NCI-H187 treated with DMSO at 0.1 percent for 48 hours (cell line): ENCODE measurements around the gene PLOD1.

ENCODE experiments used
- DNase-seq: peaks from one replicate; lab custom pipeline; 2025; lab: John Stamatoyannopoulos, UW

The PLOD1 gene

DNA sequence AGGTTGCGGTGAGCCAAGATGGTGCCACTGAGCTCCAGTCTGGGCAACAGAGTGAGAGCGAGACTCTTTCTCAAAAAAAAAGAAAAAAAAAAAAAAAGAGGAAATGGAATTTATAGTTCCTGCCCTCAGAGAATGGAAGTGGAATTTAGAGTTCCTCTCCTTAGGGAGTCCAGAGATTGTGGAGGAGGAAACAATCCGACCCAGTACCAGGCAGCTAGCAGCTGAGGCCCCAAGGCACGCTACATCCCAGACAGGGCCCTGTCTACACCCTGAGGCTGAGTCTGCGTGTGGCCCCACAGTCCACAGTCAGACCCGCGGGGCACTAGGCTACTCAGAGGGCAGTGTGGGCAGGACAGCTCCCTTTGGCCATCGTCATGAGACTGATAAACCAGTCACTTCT, 43.8 kb downstream of the PLOD1 start:
- no peak for DNase-seq

DNA sequence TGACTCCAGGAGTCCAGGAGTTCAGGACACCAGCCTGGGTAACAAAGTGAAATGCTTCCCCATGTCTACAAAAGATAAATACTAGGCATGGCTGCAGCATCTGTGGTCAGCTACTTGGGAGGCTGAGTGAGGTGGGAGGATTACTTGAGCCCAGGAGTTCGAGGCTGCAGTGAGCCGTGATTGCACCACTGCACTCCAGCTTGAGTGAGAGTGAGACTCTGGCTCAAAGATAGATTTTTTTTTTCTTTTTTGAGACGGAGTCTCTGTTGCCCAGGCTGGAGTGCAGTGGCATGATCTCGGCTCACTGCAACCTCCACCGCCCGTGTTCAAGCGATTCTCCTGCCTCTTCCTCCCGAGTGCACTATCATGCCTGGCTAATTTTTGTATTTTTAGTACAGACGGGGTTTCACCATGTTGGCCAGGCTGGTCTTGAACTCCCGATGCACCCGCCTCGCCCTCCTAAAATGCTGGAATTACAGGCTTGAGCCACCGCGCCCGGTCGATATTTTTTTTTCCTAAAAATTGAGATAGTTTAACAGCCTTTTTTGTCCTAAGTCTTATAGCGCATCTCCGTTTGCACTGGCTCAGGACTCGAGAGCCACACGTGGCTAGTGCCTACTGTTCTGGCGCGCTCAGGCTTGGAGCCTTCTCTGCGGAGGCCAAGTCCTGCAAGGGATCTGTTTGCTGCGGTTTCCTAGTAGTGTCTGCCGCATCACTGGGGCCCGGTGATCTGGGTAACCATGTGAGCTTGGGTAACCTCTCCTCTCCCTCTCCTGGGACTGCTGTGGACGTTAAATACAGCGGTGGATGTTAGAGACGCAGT, 44.7 kb downstream of the PLOD1 start:
- no peak for DNase-seq

DNA sequence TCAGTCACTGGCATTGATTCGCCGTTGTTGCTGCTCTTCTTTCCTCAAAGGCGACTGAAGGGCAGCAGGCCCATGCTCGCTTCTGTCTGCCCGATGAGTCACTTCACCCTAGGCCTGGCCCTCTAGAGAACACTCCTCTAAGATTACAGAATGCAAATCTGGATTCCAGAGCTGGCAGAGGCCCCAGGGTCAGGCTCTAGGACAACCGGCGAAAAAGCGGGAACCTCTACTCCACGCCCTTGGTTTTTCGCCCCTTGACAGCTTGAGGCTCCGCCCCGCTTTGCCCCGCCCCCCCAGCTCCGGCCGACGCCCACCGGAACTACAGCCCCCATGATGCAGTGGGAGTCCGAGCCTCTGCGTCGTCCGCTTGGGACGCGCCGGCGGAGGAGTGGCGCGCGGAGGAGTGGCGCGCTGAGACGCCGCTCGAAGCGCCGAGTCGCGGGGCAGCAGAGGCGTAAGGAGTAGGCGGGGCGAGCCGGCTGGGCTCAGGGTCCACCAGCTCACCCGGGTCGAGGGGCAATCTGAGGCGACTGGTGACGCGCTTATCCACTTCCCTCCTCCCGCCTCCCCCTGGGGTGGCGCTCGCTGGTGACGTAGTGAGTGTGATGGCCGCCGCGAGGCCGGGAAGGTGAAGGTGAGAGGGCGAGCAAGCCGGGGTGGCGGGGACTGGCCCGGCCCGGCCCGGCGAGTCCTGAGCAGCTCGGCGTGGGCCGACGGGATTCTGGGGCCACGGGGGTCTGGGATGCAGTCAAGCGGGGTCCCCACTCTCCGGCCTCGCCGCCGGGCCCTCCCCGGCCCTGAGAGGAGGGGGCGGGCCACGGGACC, 45.5 kb downstream of the PLOD1 start, which contains the start of gene MFN2:
Gene MFN2 (plus strand): TSS at position 594 of the 825 bp plus-strand sequence. CDS start 8,725 bp downstream, outside the sequence.
- peak; percentile 95 for DNase-seq

DNA sequence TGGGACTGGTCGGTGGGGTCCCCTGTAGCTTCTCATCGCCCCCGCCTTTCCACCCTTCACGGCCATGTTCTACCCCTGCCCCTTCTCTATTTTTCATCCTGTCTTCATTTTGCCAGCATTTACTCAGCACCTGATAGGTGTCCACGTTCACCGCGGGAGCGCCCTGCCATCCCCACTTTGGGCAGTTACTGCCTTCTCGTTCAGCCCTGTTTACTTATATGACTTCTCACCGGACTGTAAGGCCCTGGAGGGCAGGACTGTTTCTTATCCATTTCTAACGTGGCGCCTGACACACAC, 46.1 kb downstream of the PLOD1 start:
- no peak for DNase-seq

DNA sequence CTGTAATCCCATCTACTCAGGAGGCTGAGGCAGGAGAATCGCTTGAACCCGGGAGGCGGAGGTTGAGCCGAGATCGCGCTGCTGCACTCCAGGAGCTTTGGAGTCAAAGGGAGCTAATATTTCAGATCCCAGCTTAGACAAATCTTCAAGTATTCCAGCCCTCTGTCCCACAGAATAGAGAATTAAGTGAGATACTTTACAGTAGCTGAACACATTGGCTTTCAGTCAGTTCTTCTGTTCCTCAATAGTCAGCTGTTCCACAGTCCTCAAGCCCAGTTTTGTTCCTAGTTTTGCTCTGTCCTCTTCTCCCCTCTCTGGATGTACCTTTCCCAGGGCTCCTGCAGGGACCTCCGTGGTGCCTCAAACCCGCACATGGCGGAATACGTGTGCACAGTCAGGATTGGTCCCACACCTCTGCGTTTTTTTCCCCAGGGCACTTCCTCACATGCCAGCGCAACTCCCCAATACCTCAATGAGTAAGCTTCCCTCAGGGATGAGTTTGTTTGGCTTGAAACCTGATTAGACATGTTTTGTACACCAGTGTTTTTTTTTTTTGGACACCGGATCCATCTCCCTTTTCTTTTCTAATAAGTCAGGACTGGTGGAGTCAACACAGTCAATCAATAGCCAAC, 47.0 kb downstream of the PLOD1 start:
- DNase-seq, result no peak

DNA sequence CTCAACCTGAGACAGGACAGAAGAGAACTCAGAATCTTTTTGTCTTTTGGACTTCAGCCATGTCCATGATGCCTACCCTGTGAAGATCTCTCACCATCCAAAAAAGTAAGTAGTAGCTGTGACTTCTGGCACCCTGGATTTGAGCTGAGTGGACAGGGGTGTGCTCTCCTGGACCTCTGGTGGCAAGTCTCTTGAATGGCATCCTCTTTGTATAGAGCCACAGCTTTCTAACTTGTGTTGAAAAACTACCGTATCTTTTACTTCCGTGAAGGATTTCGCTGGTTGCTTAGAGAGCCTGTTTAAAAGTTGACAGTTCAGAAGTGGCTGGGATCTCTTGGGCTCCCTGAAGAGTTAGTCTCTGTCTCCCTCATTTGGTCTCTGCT, 47.5 kb downstream of the PLOD1 start:
- no peak for DNase-seq

DNA sequence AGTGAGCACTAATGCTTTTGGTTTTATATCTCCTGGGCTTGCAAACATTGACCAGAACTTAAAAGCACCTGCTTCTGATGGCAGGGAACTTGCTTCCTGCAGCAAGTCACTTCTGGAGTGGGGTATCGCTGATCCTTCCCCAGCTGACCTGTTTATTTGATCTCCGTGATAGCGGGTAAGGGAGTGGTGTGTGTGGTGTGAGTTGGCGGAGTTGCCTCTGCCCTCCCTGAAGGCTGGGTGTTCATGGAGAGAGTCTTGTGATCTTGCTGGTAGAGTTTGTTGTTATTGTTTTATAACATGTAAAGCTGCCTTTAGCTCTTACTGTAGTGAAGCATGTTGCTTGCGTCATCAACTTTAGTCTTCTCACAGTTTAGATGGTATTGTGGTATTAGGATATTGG, 49.6 kb downstream of the PLOD1 start:
- DNase-seq, result no peak

DNA sequence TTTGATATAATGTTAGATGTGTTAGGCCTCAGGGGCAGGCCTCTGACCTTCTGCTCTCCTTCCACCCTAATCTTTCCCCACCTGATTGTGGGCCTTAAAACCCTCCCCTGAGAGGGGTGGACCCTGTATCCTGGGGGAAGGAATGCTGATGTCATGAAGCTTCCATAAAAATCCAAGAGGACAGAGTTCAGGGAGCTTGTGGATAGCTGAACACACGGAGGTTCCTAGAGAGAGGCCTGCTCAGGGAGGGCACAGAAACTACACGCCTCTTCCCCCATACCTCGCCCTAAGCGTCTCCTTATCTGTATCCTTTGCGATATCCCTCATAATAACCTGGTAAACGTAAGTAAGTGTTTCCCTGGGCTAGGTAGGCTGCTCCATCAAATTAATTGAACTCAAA, 50.1 kb downstream of the PLOD1 start:
- DNase-seq, result no peak

DNA sequence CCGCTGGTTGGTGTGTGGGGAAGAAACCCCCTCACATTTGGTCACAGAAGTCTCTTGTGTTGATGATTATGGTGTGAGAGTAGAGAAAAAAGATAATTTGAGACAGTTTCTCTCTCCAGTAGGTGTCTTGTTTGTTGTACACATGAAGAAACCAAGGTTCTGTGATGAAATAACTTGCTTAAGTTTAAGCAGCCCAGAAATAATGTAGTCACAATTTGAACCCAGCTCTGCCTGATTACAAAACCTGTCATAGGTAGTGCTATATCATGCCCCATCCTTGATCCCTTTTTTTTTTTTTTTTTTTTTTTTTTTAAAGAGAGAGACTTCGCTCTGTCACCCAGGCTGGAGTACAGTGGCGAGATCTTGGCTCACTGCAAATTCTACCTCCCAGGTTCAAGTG, 50.7 kb downstream of the PLOD1 start:
- no peak for DNase-seq

DNA sequence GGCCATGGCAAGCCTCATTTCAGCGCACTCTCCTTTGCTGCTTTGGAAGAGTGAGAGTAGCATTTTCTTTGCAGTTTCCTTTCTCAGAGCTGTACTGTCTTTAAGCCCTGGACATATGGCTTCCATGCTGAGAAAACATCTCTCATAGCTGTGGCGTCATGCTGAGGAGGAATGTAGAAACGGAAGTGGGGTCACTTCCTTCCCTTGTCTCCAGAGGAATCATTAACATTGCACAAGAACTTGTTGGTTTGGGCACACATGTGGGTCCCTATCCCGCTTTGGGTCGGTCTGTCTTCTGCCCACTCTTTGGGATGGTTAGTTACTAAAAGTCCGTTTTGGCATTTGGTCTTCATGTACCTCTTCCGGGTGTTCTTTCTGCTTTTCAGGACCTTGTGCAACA, 51.3 kb downstream of the PLOD1 start:
- DNase-seq, result no peak

DNA sequence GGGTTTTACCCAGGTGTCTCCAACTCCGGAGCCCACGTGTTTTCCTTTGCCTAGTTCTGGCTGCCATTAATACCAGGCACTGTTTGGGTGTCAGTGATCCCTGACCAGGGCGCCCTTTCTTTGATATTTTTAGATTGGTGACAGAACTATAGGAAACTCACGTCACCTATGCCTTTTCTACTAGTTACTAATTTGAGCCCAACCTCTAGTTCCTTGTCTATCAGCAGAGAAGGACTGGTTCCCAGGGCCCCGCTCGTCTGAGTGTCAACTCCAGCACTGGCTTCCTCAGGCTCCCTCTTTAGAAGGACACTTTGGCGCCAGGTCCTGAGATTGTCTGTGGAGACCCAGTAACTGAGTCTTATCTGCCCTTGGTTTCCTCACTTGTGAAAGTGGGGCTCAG, 55.2 kb downstream of the PLOD1 start:
- no peak for DNase-seq

DNA sequence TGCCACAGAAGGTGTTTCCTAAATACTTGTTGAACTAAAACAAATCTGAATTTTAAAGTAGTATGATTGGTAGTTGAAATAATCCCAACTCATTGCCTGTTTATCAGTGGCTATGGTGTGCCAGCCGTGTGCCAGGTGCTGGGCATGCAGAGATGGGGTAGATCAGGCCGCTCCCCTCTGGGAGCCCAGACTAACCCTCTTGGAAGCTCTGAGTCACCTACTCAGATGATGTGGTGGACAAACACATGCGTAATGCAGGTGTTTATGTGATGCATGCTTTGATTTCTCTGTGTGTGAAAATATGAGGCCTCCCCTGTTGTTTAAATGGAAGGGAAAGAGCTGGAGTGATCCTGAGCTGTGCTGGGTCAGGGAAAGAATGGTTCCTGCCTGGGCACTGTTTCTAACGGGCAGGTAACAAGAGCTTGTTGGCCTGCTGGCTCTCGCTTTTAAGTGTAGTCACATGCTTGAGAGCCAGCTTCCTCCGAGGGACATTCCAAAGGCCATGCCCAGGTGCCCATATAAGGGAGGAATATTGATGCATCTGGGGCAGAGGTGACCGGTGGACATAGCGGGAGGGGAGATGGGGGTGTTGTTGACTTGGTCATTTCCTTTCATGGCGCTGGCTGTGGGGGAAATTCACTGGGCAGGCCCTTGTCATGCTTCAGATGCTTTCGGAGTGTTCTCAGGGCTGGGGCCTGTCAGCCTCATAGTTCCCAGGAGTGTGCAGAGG, 56.0 kb downstream of the PLOD1 start:
- DNase-seq, result no peak

DNA sequence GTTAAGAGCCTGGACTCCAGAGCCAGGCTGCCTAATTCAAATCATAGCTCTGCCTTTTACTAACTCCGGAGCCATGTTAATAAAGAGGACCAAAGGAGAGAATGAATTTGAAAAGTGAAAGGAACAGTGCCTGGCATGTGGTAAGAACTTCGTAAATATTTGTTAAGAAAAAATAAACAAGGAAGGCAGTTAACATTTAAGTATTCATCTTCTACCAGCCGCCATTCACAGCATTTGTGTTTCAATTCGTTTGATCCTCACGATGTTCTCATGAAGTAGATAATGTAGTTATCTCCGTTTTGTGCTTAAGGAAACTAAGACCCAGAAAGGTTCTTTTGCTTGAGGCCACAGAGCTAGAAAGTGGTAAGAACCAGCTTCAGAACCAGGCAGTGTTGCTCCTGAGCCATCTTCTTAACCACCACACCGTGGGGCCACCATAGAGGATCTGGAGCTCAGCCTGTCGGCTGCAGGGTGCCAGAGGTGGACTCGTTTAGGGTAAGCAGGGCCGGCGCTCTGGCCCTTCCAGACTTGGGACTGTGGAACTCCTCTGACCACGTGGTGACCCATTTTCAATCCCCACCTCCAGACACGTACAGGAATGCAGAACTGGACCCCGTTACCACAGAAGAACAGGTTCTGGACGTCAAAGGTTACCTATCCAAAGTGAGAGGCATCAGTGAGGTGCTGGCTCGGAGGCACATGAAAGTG, 57.6 kb downstream of the PLOD1 start:
- no peak for DNase-seq

DNA sequence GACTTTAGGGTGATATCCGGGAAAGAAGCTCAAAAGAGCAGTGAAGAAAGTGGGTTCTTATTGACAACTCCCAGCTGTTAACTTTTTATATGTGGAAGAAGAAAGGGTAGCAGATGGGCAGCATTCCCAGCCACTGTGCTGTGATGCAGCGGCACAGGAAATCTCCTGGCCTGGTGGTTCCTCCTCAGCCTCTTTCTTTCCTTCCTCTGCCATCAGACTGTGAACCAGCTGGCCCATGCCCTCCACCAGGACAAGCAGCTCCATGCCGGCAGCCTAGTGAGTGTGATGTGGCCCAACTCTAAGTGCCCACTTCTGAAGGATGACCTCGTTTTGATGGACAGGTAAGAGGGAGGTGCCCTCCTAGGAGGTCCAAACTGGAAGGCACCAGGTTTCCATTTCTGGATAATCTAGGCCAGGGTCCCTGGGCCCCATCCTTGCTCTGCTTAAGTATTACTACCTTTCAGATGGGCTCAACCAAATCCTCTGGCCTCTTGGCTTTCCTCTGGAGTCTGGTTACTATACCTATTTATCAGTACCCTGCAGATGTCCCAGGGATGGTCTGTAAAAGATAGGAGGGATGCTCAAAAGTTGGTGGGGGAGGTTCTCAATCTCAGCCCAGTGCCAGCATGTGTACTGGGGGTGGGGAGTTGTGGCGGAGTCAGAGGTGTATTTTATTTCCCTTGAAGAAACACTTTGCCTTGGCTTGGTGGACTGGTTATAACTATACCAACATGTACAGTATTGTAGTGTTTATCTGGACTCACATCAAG, 62.7 kb downstream of the PLOD1 start:
- DNase-seq, result no peak

DNA sequence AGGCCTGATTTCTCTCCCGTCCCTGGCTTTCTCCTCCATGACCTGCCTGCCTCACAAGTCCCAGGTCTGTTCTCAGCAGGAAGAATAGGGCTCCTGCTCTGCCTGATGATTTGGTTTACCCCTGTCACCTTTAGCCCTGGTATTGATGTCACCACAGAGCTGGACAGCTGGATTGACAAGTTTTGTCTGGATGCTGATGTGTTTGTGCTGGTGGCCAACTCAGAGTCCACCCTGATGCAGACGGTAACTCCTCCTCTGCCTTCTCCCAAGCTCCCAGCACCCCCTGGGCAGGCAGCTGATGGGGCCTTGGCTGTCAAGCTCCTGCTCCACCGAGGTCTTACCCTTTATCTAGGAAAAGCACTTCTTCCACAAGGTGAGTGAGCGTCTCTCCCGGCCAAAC, 64.1 kb downstream of the PLOD1 start:
- no peak for DNase-seq

DNA sequence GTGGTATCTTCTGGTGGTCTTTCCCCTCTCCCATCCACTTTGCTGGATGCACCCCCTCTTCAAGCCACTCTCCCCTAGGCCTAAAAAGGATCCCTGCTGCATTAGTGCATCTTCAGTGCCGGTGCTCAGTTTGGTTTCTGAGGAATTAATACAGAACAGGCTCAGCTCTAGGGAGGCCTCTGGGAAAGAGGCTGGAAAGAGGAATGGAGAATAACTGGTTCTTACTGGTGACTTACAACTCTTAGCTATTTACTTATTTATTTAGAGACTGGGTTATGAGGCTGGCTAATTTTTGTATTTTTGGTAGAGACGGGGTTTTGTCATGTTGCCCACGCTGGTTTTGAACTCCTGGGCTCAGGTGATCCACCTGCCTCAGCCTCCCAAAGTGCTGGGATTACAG, 64.7 kb downstream of the PLOD1 start:
- no peak for DNase-seq

DNA sequence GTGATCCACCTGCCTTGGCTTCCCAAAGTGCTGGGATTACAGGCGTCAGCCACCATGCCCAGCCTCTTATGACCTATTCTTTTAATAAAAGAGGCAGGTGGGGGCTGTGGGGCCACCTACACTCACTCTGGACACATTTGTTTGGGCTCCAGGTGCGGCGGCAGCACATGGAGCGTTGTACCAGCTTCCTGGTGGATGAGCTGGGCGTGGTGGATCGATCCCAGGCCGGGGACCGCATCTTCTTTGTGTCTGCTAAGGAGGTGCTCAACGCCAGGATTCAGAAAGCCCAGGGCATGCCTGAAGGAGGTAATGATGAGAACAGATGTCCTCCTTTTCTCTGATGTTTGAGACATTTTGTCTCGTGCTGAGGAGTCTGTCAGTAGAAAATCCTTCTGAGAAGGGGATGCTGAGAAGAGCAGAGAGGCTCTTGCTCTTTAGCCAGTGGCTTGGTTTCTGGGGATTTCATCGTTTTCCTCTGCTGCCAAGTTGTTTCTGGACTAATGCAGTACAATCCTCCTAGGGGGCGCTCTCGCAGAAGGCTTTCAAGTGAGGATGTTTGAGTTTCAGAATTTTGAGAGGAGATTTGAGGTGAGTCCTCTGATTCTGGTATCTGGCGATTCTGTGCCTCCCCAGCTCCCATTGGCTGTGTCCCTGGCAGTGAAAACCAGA, 66.9 kb downstream of the PLOD1 start:
- DNase-seq, result no peak

DNA sequence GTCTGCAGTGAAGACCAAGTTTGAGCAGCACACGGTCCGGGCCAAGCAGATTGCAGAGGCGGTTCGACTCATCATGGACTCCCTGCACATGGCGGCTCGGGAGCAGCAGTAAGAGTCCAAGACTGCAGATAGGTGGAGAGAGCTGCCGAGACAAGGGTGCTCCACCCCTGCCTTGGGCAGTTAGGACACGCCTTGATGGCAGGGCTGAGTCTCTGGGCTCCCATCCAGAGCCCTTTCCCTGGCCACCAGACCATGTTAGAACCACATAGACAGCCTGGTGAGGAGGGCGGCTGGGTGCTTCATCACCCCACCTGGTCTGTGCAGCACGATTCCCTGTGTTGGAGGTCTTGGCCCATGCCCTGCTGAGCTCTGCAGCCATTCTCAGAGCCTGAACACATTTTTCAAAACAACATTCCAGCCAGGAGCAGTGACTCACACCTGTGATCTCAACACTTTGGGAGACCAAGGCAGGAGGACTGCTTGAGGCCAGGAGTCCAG, 67.5 kb downstream of the PLOD1 start:
- no peak for DNase-seq

DNA sequence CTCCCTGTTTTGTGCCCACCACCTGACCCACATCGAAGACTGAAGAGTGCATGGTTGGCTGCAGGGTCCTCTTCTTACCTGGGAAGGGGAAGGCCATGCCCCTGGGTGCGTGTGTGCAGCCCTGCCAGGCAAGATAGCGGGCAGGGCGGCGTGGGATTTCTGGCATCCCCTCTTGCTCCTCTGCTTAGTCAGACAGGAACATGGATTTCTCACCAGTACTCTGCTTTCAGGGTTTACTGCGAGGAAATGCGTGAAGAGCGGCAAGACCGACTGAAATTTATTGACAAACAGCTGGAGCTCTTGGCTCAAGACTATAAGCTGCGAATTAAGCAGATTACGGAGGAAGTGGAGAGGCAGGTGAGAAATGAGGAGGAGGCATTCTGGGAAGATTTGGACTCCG, 69.2 kb downstream of the PLOD1 start:
- no peak for DNase-seq

DNA sequence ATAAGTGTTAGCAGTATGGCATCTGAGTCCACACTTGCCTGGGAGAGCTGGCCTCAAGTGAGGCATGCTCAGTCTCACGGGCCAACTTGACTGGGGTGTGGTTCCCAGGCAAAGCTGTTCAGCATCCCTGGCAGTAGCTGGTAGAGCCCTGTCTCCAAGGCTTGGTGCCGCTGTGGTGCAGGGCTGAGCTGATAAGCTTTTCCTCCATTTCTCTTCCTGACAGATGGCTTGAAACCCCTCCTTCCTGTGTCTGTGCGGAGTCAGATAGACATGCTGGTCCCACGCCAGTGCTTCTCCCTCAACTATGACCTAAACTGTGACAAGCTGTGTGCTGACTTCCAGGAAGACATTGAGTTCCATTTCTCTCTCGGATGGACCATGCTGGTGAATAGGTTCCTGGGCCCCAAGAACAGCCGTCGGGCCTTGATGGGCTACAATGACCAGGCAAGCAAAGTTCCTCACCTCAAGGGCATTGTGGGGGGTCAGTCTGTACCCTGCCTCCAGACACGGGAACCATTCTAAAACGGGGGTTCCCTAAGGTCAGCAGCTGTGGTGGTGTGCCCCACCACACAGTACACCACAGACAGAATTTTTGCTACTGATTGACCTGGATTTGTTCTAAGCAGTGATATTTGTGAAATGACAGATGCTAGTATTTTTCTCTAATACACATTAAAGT, 71.1 kb downstream of the PLOD1 start:
- no peak for DNase-seq
